Chondrocyte (in vitro differentiated cells): Measurements from ENCODE around the gene NCBP2. TPM values are rescaled to one million over a fixed set of nuclear protein-coding genes. Genes with fewer than 3 reads are reported as not detected.

ENCODE experiments used
- DNase-seq: peaks from one replicate; pipeline ENCODE4 v3.0.0; 2021; ENCODE audit warnings: mixed read lengths, low spot score
- H3K27ac Mint-ChIP-seq: one replicate; pipeline ENCODE4 v1.8.0; 2021; ENCODE audit warnings: mild to moderate bottlenecking, moderate library complexity, mixed read lengths; ENCODE audit not compliant: unreplicated experiment
- H3K27me3 Mint-ChIP-seq: 2 replicates; pipeline ENCODE4 v1.8.0; 2021; ENCODE audit warnings: low read depth, mixed read lengths
- H3K36me3 Mint-ChIP-seq: 2 replicates; pipeline ENCODE4 v1.8.0; 2021; ENCODE audit warnings: low read depth, mixed read lengths
- H3K4me1 Mint-ChIP-seq: 2 replicates; pipeline ENCODE4 v1.8.0; 2021; ENCODE audit warnings: low read depth, mild to moderate bottlenecking, mixed read lengths
- H3K4me3 Mint-ChIP-seq: one replicate; pipeline ENCODE4 v1.8.0; 2021; ENCODE audit warnings: mild to moderate bottlenecking, moderate library complexity, mixed read lengths; ENCODE audit not compliant: unreplicated experiment
- H3K9me3 Mint-ChIP-seq: 2 replicates; pipeline ENCODE4 v1.8.0; 2021; ENCODE audit warnings: low read depth, mixed read lengths
- long read RNA-seq: library from polyadenylated mRNA; stranded (forward); transcript quantifications from one replicate; pipeline ENCODE4 v2.0.0, GENCODE V29; 2021
- total RNA-seq: library from RNA; stranded (reverse); gene quantifications from 3 replicates; pipeline ENCODE4 v1.2.1, GENCODE V29; 2021
- TF ChIP-seq, protein P1 (sequence below): fragments of 200-600 bp; sonication (generic); IDR thresholded peaks from 2 replicates; pipeline ENCODE4 v1.5.0; 2021; ENCODE audit warnings: antibody characterized with exemption, mild to moderate bottlenecking, moderate library complexity

NCBP2 gene
- 59.5 to 67.2 TPM (median 61.5 TPM) in 3 replicates for total RNA-seq
- long read RNA-seq, transcript NCBP2-204 (4 exons, 1,946 nt): minor isoform, 6 of 152 reads
- long read RNA-seq, transcript NCBP2-207 (4 exons, 1,133 nt): minor isoform, 27 of 152 reads
- long read RNA-seq, transcript NCBP2-205 (4 exons, 2,220 nt): minor isoform, 18 of 152 reads
- long read RNA-seq, transcript NCBP2-201 (4 exons, 2,169 nt): major isoform, 87 of 152 reads
- long read RNA-seq, partial matches to known transcripts: 3 of 152 reads
- long read RNA-seq, other reads (novel, unspliced or antisense): 10 of 152 reads

GRCh38 chr3:196942226-196942914, at the start of gene NCBP2:
TSS of gene NCBP2 (minus strand) at chr3:196942528. CDS start at chr3:196942503, 25 bp downstream.
- H3K4me3 Mint-ChIP-seq: peak within 1 kb of the TSS; percentile 99
- H3K9me3 Mint-ChIP-seq: no peaks in the 10 kb centered on the region
- peaks cover 46% of the 10 kb centered on the region for H3K4me1 Mint-ChIP-seq
- H3K36me3 Mint-ChIP-seq: peaks cover 12% of the 10 kb centered on the region
- H3K27ac Mint-ChIP-seq: peak within 1 kb of the TSS; percentile 98
- TF ChIP-seq, protein P1, sequence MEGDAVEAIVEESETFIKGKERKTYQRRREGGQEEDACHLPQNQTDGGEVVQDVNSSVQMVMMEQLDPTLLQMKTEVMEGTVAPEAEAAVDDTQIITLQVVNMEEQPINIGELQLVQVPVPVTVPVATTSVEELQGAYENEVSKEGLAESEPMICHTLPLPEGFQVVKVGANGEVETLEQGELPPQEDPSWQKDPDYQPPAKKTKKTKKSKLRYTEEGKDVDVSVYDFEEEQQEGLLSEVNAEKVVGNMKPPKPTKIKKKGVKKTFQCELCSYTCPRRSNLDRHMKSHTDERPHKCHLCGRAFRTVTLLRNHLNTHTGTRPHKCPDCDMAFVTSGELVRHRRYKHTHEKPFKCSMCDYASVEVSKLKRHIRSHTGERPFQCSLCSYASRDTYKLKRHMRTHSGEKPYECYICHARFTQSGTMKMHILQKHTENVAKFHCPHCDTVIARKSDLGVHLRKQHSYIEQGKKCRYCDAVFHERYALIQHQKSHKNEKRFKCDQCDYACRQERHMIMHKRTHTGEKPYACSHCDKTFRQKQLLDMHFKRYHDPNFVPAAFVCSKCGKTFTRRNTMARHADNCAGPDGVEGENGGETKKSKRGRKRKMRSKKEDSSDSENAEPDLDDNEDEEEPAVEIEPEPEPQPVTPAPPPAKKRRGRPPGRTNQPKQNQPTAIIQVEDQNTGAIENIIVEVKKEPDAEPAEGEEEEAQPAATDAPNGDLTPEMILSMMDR: peak; percentile 81
- DNase-seq: peak; percentile 100
- no peaks in the 10 kb centered on the region for H3K27me3 Mint-ChIP-seq

- TF ChIP-seq, protein P1: no peak
- Mint-ChIP-seq H3K36me3 (no peaks in the 10 kb centered on the region), H3K27me3 (peaks cover 3% of the 10 kb centered on the region), H3K27ac (no peak overlapping the region), H3K4me3 (no peak overlapping the region), H3K9me3 (no peaks in the 10 kb centered on the region), H3K4me1 (no peaks in the 10 kb centered on the region)
- DNase-seq: peak; percentile 72
Measured at GRCh38 chr3:196991581-196992460, 49.5 kb upstream of the NCBP2 start.

GRCh38 chr3:196990601-196991007, 48.3 kb upstream of the NCBP2 start:
- Mint-ChIP-seq H3K9me3 (no peaks in the 10 kb centered on the region), H3K27ac (no peak overlapping the region), H3K36me3 (no peaks in the 10 kb centered on the region), H3K4me1 (no peaks in the 10 kb centered on the region), H3K4me3 (no peak overlapping the region), H3K27me3 (peaks cover 4% of the 10 kb centered on the region)
- DNase-seq: peak; percentile 75
- TF ChIP-seq, protein P1: no peak

- DNase-seq: peak; percentile 92
- TF ChIP-seq, protein P1: no peak
- Mint-ChIP-seq H3K36me3 (no peaks in the 10 kb centered on the region), H3K9me3 (no peaks in the 10 kb centered on the region), H3K27ac (no peak overlapping the region), H3K27me3 (peaks cover 4% of the 10 kb centered on the region), H3K4me3 (no peak overlapping the region), H3K4me1 (no peaks in the 10 kb centered on the region)
Measured at GRCh38 chr3:196989721-196990262, 47.5 kb upstream of the NCBP2 start.
